Tibial nerve (tissue), 4 donors: ENCODE measurements around the gene MXD3.

Experiments used
- EP300 ChIP-seq, 2 donors: sonication (generic); formaldehyde crosslinking; IDR thresholded peaks; one replicate each; pipeline ENCODE4 v1.6.1; 2017; ENCODE audit warnings: antibody characterized with exemption in 2 of 2, mild to moderate bottlenecking in 1 of 2
- POLR2A ChIP-seq, 2 donors: fragments of 450-650 bp; IDR thresholded peaks; one replicate each; pipeline ENCODE4 v1.6.1; 2017; ENCODE audit warnings: antibody characterized with exemption in 2 of 2, mild to moderate bottlenecking in 2 of 2, moderate library complexity in 2 of 2
- TF ChIP-seq, protein P1 (sequence below), 5 experiments: fragments of 200-600 bp in 3 of 5; fragments of 450-650 bp in 2 of 5; sonication (generic) in 3 of 5; IDR thresholded peaks; one replicate each; pipeline ENCODE4 v1.5.1; 2016 to 2019; ENCODE audit warnings: antibody characterized with exemption in 5 of 5, mild to moderate bottlenecking in 3 of 5, moderate library complexity in 2 of 5

DNA sequence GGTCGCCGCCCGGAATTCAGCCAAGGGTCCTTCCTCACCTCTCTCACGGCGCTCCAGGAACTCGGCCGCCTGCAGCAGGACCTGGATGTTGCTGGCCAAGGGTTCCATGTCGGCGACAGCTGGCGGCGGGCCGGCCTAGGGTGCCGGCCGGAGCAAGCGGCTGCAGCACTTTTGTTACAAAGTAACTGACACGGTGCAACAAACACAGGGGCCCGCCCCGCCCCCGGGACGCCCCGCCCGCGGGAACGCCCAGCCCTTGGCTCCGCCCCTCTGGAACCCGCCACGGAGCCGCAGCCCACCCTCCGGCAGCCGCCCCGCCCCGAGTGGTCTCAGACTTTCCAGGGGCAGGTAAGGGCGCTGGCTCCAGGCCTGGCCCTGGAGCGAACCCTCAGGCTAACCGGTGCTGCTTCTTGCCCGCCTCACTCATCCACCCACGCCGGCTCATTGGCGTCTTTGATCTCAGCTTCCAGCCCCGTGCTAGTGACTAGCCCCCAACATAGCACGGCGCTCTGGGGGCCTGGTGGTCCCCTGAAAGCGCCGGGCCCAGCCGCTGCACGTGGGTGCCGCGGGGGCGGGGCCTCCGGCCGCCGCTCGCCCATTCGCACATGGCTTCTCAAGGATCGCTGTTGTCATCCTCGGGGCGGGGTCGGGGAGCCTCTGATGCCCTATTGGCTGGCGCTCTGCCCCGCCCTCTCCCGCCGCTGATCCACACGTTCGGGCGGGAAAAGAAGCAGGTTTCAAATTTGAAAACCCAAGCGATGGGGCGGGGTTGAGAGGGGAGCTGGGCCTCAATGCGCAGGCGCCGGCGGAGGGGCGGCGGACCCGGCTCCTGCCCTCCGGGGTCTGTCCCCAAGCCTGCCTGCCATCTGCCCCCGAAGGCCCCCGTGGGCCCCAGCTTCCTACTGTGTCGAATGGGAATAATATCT is at the start of gene MXD3:
- TF ChIP-seq, protein P1, sequence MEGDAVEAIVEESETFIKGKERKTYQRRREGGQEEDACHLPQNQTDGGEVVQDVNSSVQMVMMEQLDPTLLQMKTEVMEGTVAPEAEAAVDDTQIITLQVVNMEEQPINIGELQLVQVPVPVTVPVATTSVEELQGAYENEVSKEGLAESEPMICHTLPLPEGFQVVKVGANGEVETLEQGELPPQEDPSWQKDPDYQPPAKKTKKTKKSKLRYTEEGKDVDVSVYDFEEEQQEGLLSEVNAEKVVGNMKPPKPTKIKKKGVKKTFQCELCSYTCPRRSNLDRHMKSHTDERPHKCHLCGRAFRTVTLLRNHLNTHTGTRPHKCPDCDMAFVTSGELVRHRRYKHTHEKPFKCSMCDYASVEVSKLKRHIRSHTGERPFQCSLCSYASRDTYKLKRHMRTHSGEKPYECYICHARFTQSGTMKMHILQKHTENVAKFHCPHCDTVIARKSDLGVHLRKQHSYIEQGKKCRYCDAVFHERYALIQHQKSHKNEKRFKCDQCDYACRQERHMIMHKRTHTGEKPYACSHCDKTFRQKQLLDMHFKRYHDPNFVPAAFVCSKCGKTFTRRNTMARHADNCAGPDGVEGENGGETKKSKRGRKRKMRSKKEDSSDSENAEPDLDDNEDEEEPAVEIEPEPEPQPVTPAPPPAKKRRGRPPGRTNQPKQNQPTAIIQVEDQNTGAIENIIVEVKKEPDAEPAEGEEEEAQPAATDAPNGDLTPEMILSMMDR (IDR thresholded peaks at IDR 0.05): no peak
- TF ChIP-seq POLR2A (IDR thresholded peaks at IDR 0.05) (no peak), EP300 (IDR thresholded peaks at IDR 0.05) (peak in 1 of 2 donors; percentile 66)
